Smooth muscle cell (in vitro differentiated cells): Measurements from ENCODE around the gene THADA. TPM values are rescaled to one million over a fixed set of nuclear protein-coding genes. Genes with fewer than 3 reads are reported as not detected.
A peak's percentile ranks its signal among the peaks of the same experiment; 100 is the strongest.
"Not testable (repeated sequence)": the region's sequence is repeated elsewhere in the genome, so short reads cannot be mapped to it uniquely, and the experiment has no call there.

ENCODE experiments used
- DNase-seq: peaks from one replicate; lab custom pipeline; 2025; ENCODE audit not compliant: unreplicated experiment; lab: John Stamatoyannopoulos, UW
- H2AFZ ChIP-seq: fragments of 200-600 bp; sonication (generic); 2 replicates; pipeline ENCODE4 v1.6.0; 2016; ENCODE audit warnings: antibody characterized with exemption, low read depth, mild to moderate bottlenecking
- H3F3A ChIP-seq: fragments of 200-600 bp; sonication (generic); 2 replicates; pipeline ENCODE4 v1.6.0; 2017; ENCODE audit warnings: antibody characterized with exemption, low read depth
- H3K27ac ChIP-seq: fragments of 200-600 bp; sonication (generic); 2 replicates; pipeline ENCODE4 v1.5.1; 2016; ENCODE audit warnings: low read depth, mild to moderate bottlenecking
- H3K27me3 ChIP-seq: fragments of 200-600 bp; sonication (generic); 2 replicates; pipeline ENCODE4 v1.6.1; 2016; ENCODE audit warnings: low read depth, mild to moderate bottlenecking
- H3K36me3 ChIP-seq: fragments of 200-600 bp; sonication (generic); 2 replicates; pipeline ENCODE4 v1.5.1; 2016; ENCODE audit warnings: low read depth
- H3K4me1 ChIP-seq: fragments of 200-600 bp; sonication (generic); 2 replicates; pipeline ENCODE4 v1.5.1; 2016; ENCODE audit warnings: low read depth
- H3K4me2 ChIP-seq: fragments of 200-600 bp; sonication (generic); 2 replicates; pipeline ENCODE4 v1.6.0; 2016; ENCODE audit warnings: mild to moderate bottlenecking
- H3K4me3 ChIP-seq: fragments of 200-600 bp; sonication (generic); 2 replicates; pipeline ENCODE4 v1.5.1; 2016; ENCODE audit warnings: mild to moderate bottlenecking
- H3K79me2 ChIP-seq: fragments of 200-600 bp; sonication (generic); 2 replicates; pipeline ENCODE4 v1.6.0; 2016; ENCODE audit warnings: low read depth, mild to moderate bottlenecking
- H3K9ac ChIP-seq: fragments of 200-600 bp; sonication (generic); 2 replicates; pipeline ENCODE4 v1.6.0; 2016; ENCODE audit warnings: low read depth
- H3K9me3 ChIP-seq: fragments of 200-600 bp; sonication (generic); replicated peaks from 2 replicates; pipeline ENCODE4 v1.5.1; 2016; ENCODE audit warnings: low read depth
- H4K20me1 ChIP-seq: fragments of 200-600 bp; sonication (generic); 2 replicates; pipeline ENCODE4 v1.6.0; 2016; ENCODE audit warnings: low read depth
- WGBS: methylation state at CpG from one replicate; pipeline ENCODE4 v1.1.7; 2016; ENCODE audit warnings: low lambda C conversion rate; 5-methylcytosine and 5-hydroxymethylcytosine counted together
- polyA plus RNA-seq: library from polyadenylated mRNA; unstranded; fragments of >200 nt; fragmentation: Nextera tagmentation; extraction: Ambion mirVana; gene quantifications from 2 replicates; pipeline ENCODE4 v1.2.1, GENCODE V29; 2016
- total RNA-seq: library from RNA; depleted of rRNA; stranded (reverse); fragments of >200 nt; gene quantifications from 2 replicates; pipeline ENCODE4 v1.2.3, GENCODE V29; 2014
- TF ChIP-seq, protein P1 (sequence below): fragments of 200-600 bp; sonication (generic); IDR thresholded peaks from 2 replicates; pipeline ENCODE4 v1.5.1; 2017; ENCODE audit warnings: borderline replicate concordance, mild to moderate bottlenecking, antibody characterized with exemption; ENCODE audit not compliant: insufficient read depth, poor library complexity, severe bottlenecking

THADA gene
- total and polyA plus RNA-seq, 2 experiments from 2014 or later, result 11.3 to 20.9 TPM

DNA sequence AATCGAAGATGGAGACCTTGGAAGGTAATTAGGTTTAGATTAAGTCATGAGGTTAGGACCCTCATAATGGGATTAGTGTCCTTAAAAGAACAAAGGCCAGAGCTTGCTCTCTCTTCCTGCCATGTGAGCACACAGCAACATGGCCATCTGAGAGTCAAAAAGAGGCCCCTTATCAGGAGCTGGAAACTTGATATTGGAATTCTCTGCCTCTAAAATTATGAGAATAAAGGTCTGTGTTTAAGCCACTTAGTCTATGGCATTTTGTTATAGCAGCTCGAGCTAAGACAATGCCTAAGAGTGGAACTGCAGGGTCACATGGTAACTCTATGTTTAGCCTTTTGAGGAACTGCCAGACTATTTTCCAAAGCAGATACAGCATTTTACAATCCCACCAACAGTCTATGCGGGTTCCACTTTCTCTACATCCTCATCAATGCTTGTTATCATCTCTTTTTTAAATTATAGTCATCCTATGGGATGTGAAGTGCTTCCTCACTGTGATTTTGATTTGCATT is 42.4 kb downstream of the THADA start:
- H3K4me3 ChIP-seq, result no peak overlapping the region
- H4K20me1 ChIP-seq, result no peaks in the 10 kb centered on the region
- WGBS, result 85% methylated on average over 3 of the region's 3 CpGs
- H3K9ac ChIP-seq, result no peak overlapping the region
- no peak for DNase-seq
- no peak overlapping the region for H3K27ac ChIP-seq
- H3F3A ChIP-seq, result no peaks in the 10 kb centered on the region
- no peak overlapping the region for H3K4me2 ChIP-seq
- TF ChIP-seq, protein P1, sequence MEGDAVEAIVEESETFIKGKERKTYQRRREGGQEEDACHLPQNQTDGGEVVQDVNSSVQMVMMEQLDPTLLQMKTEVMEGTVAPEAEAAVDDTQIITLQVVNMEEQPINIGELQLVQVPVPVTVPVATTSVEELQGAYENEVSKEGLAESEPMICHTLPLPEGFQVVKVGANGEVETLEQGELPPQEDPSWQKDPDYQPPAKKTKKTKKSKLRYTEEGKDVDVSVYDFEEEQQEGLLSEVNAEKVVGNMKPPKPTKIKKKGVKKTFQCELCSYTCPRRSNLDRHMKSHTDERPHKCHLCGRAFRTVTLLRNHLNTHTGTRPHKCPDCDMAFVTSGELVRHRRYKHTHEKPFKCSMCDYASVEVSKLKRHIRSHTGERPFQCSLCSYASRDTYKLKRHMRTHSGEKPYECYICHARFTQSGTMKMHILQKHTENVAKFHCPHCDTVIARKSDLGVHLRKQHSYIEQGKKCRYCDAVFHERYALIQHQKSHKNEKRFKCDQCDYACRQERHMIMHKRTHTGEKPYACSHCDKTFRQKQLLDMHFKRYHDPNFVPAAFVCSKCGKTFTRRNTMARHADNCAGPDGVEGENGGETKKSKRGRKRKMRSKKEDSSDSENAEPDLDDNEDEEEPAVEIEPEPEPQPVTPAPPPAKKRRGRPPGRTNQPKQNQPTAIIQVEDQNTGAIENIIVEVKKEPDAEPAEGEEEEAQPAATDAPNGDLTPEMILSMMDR, result no peak
- H3K79me2 ChIP-seq, result no peaks in the 10 kb centered on the region
- no peak overlapping the region for H2AFZ ChIP-seq
- no peaks in the 10 kb centered on the region for H3K4me1 ChIP-seq
- peaks cover 18% of the 10 kb centered on the region for H3K36me3 ChIP-seq
- no peaks in the 10 kb centered on the region for H3K27me3 ChIP-seq
- no peaks in the 10 kb centered on the region for H3K9me3 ChIP-seq

DNA sequence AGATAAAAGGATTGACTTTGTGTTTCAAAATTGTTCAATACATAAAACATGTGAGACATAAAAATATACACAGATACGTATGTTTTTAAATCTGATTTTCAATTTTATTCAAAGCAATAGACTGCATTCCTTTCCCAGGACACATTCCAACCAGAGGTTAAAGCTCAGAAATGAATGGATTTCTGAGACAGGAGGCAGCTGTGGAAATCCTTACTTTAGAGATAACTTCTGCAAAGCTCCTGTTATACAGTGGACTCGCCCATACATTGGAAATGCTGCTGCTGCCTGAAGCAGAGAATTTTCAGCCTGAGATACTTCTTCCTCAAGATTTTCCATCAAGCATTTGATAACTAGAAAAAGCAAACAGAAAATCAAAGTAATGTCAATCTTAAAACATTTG is 43.8 kb downstream of the THADA start:
- Histone ChIP-seq H3K4me1 (no peaks in the 10 kb centered on the region), H3K27ac (no peak overlapping the region), H3K4me2 (no peak overlapping the region), H3K4me3 (no peak overlapping the region), H3K9me3 (no peaks in the 10 kb centered on the region), H2AFZ (no peak overlapping the region), H4K20me1 (no peaks in the 10 kb centered on the region), H3K9ac (no peak overlapping the region), H3K79me2 (no peaks in the 10 kb centered on the region), H3F3A (no peaks in the 10 kb centered on the region), H3K36me3 (peaks cover 18% of the 10 kb centered on the region), H3K27me3 (no peaks in the 10 kb centered on the region)
- 97% methylated on average over 2 of the region's 2 CpGs for WGBS
- TF ChIP-seq, protein P1, result no peak
- no peak for DNase-seq

DNA sequence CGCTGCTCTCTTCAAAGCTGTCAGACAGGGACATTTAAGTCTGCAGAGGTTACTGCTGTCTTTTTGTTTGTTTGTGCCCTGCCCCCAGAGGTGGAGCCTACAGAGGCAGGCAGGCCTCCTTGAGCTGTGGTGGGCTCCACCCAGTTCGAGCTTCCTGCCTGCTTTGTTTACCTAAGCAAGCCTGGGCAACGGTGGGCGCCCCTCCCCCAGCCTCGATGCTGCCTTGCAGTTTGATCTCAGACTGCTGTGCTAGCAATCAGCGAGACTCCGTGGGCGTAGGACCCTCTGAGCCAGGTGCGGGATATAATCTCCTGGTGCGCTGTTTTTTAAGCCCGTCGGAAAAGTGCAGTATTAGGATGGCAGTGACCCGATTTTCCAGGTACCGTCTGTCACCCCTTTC is 47.5 kb downstream of the THADA start:
- 97% methylated on average over 14 of the region's 14 CpGs for WGBS
- not testable (repeated sequence) for DNase-seq, H3K27ac ChIP-seq, H3K4me2 ChIP-seq, H3K4me1 ChIP-seq, H3F3A ChIP-seq, H3K9me3 ChIP-seq, H3K9ac ChIP-seq, H3K27me3 ChIP-seq, H3K4me3 ChIP-seq, H4K20me1 ChIP-seq, H3K79me2 ChIP-seq, H2AFZ ChIP-seq
- peaks cover 18% of the 10 kb centered on the region for H3K36me3 ChIP-seq

DNA sequence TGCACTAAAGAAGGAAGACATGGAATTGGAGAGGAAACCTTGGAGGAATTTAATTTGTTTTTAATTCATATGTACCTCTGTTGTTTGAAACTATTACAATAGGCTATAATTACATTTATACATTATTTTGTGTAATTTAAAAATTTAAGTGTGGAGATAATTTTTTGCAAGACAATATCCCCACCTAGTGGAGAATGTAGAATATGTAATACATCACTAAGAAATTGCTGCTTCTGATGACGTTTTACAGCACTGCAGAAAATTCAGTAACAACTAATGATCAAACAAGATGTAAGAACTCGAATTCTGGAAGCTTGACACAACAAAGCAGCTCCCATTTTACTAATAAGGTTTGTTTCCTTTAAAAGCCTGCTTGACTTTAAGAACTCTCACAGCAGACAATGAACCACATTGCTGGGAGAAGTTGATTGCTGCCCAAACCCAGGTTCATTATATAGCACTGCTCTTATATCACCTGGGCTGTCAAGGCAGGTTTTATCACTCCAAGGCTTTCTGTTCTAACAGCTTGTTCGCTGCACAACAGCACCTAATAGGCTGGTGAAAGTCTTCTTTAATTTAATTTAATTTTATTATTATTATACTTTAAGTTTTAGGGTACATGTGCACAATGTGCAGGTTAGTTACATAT is 53.4 kb downstream of the THADA start:
- 50% methylated on average over 3 of the region's 3 CpGs for WGBS
- DNase-seq, result no peak
- Histone ChIP-seq H3K9me3 (no peaks in the 10 kb centered on the region), H3F3A (no peaks in the 10 kb centered on the region), H3K36me3 (no peaks in the 10 kb centered on the region), H3K9ac (no peak overlapping the region), H3K4me1 (no peaks in the 10 kb centered on the region), H3K4me2 (no peak overlapping the region), H3K4me3 (no peak overlapping the region), H3K79me2 (no peaks in the 10 kb centered on the region), H3K27ac (no peak overlapping the region), H4K20me1 (no peaks in the 10 kb centered on the region), H2AFZ (no peak overlapping the region), H3K27me3 (no peaks in the 10 kb centered on the region)
- TF ChIP-seq, protein P1, result peak; percentile 62
